ENCODE measurements around the gene NOXA1. TPM values are rescaled to one million over a fixed set of nuclear protein-coding genes. Genes with fewer than 3 reads are reported as not detected.
"Not testable (repeated sequence)": the region's sequence is repeated elsewhere in the genome, so short reads cannot be mapped to it uniquely, and the experiment has no call there.

Gene NOXA1
- polyA plus RNA-seq, 1 experiment: 0.32 TPM

GRCh38 chr9:137449081-137449844 lies 26.1 kb downstream of the NOXA1 start:
- H3K27me3 ChIP-seq (ENCODE audit: control insufficient read depth, insufficient read depth, low read length): no peaks in the 10 kb centered on the region
- ChIA-PET POLR2A (no interaction called here), CTCF (interaction anchor here (0.8 kb wide), 1 partner anchor 26 kb away, joined by 4 read pairs; the partner anchor contains the start of genes EXD3 and NOXA1)
- H3K36me3 ChIP-seq (ENCODE audit: control insufficient read depth, insufficient read depth, low read length): peaks cover 18% of the 10 kb centered on the region
- no peak overlapping the region for H3K4me3 ChIP-seq (ENCODE audit: low read depth, low read length)
- DNase-seq (ENCODE audit: low read depth): no peak
- no peak for TF ChIP-seq CTCF (IDR thresholded peaks at IDR 0.05; ENCODE audit: insufficient read depth, low read depth, low read length)

GRCh38 chr9:137449931-137450538 lies 26.8 kb downstream of the NOXA1 start:
- POLR2A ChIA-PET: no interaction called here
- H3K27me3 ChIP-seq (ENCODE audit: control insufficient read depth, insufficient read depth, low read length): no peaks in the 10 kb centered on the region
- no peak for TF ChIP-seq CTCF (IDR thresholded peaks at IDR 0.05; ENCODE audit: insufficient read depth, low read depth, low read length)
- no peak for DNase-seq (ENCODE audit: low read depth)
- no peak overlapping the region for H3K4me3 ChIP-seq (ENCODE audit: low read depth, low read length)
- CTCF ChIA-PET: no interaction called here
- H3K36me3 ChIP-seq (ENCODE audit: control insufficient read depth, insufficient read depth, low read length): peaks cover 19% of the 10 kb centered on the region

GRCh38 chr9:137450539-137451222 lies 27.5 kb downstream of the NOXA1 start:
- peaks cover 23% of the 10 kb centered on the region for H3K36me3 ChIP-seq (ENCODE audit: control insufficient read depth, insufficient read depth, low read length)
- CTCF ChIA-PET; POLR2A ChIA-PET; H3K27me3 ChIP-seq (ENCODE audit: control insufficient read depth, insufficient read depth, low read length); DNase-seq (ENCODE audit: low read depth); H3K4me3 ChIP-seq (ENCODE audit: low read depth, low read length): not testable (repeated sequence)

- peaks cover 24% of the 10 kb centered on the region for H3K36me3 ChIP-seq (ENCODE audit: control insufficient read depth, insufficient read depth, low read length)
- H3K4me3 ChIP-seq (ENCODE audit: low read depth, low read length); H3K27me3 ChIP-seq (ENCODE audit: control insufficient read depth, insufficient read depth, low read length); POLR2A ChIA-PET; DNase-seq (ENCODE audit: low read depth); CTCF ChIA-PET: not testable (repeated sequence)
Measured at GRCh38 chr9:137451264-137452005, 28.2 kb downstream of the NOXA1 start.

GRCh38 chr9:137452006-137452760 lies 29.0 kb downstream of the NOXA1 start:
- no peak for DNase-seq (ENCODE audit: low read depth)
- ChIA-PET CTCF (no interaction called here), POLR2A (no interaction called here)
- no peak overlapping the region for H3K4me3 ChIP-seq (ENCODE audit: low read depth, low read length)
- peaks cover 27% of the 10 kb centered on the region for H3K36me3 ChIP-seq (ENCODE audit: control insufficient read depth, insufficient read depth, low read length)
- no peak for TF ChIP-seq CTCF (IDR thresholded peaks at IDR 0.05; ENCODE audit: insufficient read depth, low read depth, low read length)
- H3K27me3 ChIP-seq (ENCODE audit: control insufficient read depth, insufficient read depth, low read length): no peaks in the 10 kb centered on the region

Data from BJ (cell line).